OCI-LY7 (cell line): ENCODE results near the gene ARHGAP42.

Source experiments
- EZH2phosphoT487 ChIP-seq: fragments of 200-600 bp; sonication (generic); IDR thresholded peaks from 2 replicates; pipeline ENCODE4 v1.6.1; 2018; ENCODE audit warnings: low read depth, borderline replicate concordance, mild to moderate bottlenecking, mixed run types, antibody characterized with exemption, low read length, moderate library complexity, mixed read lengths
- TF ChIP-seq, protein P1 (sequence below): fragments of 200-600 bp; sonication (generic); conservative IDR thresholded peaks from 2 replicates; pipeline ENCODE4 v1.5.1; 2014; ENCODE audit warnings: mild to moderate bottlenecking, antibody characterized with exemption, low read length, moderate library complexity, mixed read lengths

DNA sequence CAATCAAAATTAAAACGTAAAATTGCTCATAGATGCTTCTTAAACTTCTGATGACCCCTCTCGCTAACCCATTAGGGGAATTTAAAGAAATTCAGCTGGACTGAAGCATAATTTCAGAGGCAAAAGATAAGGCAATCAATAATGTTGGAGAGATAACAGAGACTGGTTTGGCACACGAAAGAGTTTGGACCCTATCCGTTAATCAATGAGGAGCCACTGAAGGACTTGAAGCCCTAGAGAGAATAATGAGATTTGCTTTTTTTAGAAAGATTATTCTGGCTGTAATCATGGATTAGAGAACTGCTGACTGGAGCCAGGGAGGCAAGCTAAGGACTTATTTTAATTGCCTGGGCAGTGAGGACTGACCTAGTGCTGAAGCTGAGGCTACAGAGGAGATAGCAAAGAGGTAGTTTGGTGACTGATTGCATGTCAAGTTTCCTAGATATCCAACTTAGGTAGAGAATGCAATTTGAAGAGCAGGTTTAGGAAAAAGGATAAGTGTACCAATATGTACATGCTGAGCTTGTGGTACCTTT is 11.9 kb upstream of the ARHGAP42 start:
- TF ChIP-seq, protein P1, sequence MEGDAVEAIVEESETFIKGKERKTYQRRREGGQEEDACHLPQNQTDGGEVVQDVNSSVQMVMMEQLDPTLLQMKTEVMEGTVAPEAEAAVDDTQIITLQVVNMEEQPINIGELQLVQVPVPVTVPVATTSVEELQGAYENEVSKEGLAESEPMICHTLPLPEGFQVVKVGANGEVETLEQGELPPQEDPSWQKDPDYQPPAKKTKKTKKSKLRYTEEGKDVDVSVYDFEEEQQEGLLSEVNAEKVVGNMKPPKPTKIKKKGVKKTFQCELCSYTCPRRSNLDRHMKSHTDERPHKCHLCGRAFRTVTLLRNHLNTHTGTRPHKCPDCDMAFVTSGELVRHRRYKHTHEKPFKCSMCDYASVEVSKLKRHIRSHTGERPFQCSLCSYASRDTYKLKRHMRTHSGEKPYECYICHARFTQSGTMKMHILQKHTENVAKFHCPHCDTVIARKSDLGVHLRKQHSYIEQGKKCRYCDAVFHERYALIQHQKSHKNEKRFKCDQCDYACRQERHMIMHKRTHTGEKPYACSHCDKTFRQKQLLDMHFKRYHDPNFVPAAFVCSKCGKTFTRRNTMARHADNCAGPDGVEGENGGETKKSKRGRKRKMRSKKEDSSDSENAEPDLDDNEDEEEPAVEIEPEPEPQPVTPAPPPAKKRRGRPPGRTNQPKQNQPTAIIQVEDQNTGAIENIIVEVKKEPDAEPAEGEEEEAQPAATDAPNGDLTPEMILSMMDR: no peak
- no peak for TF ChIP-seq EZH2phosphoT487
